Stimulated activated naive B cell treated with anti-CD40 and anti-IgM and Interleukin-4, amounts not matched to agents 10 μg/mL and 1 μg/mL and 100 μg/mL, for 72 hours (primary cell): ENCODE results near the gene SLC25A29.

Source experiments
- ATAC-seq, 2 donors: fragments of 150-1000 bp; cut with Tn5 transposase; replicated peaks; 2 replicates each; pipeline ENCODE4 v1.10.0; 2021; ENCODE audit warnings: moderate library complexity in 1 of 2
- DNase-seq: peaks from one replicate; pipeline ENCODE4 v3.0.0; 2021
- H3K27ac Mint-ChIP-seq: one replicate; pipeline ENCODE4 v1.8.0; 2022; ENCODE audit warnings: mild to moderate bottlenecking, mixed read lengths
- H3K27me3 Mint-ChIP-seq, 2 donors: one replicate each; pipeline ENCODE4 v1.8.0; 2022; ENCODE audit warnings: mixed read lengths in 2 of 2
- H3K36me3 Mint-ChIP-seq, 2 donors: one replicate each; pipeline ENCODE4 v1.8.0; 2022; ENCODE audit warnings: mixed read lengths in 2 of 2, mild to moderate bottlenecking in 1 of 2
- H3K4me1 Mint-ChIP-seq, 2 donors: one replicate each; pipeline ENCODE4 v1.8.0; 2022; ENCODE audit warnings: mixed read lengths in 2 of 2, mild to moderate bottlenecking in 1 of 2
- H3K4me3 Mint-ChIP-seq, 2 donors: one replicate each; pipeline ENCODE4 v1.8.0; 2022; ENCODE audit warnings: mild to moderate bottlenecking in 2 of 2, mixed read lengths in 2 of 2, moderate library complexity in 1 of 2
- H3K9me3 Mint-ChIP-seq, 2 donors: one replicate each; pipeline ENCODE4 v1.8.0; 2022; ENCODE audit warnings: mixed read lengths in 2 of 2, mild to moderate bottlenecking in 1 of 2

Gene SLC25A29

GRCh38 chr14:100339766-100340422 is 33.6 kb upstream of the SLC25A29 start:
- no peaks in the 10 kb centered on the region for H3K9me3 Mint-ChIP-seq
- no peaks in the 10 kb centered on the region for H3K27me3 Mint-ChIP-seq
- DNase-seq (no peak), ATAC-seq (no peak)
- peak overlapping the region; percentile 96 for H3K27ac Mint-ChIP-seq
- H3K4me1 Mint-ChIP-seq = peaks cover 31 to 48% of the 10 kb centered on the region in 2 donors
- H3K4me3 Mint-ChIP-seq = peak overlapping the region; percentile 50 to 62
- H3K36me3 Mint-ChIP-seq = peaks cover 63 to 84% of the 10 kb centered on the region in 2 donors

- Mint-ChIP-seq H3K27me3 (no peaks in the 10 kb centered on the region), H3K4me3 (no peak overlapping the region), H3K4me1 (peaks cover 23 to 26% of the 10 kb centered on the region in 2 donors), H3K36me3 (peaks cover 64 to 85% of the 10 kb centered on the region in 2 donors), H3K9me3 (no peaks in the 10 kb centered on the region), H3K27ac (peak overlapping the region; percentile 77)
- DNase-seq (no peak), ATAC-seq (no peak)
Measured at GRCh38 chr14:100336618-100337530, 30.6 kb upstream of the SLC25A29 start.

- Mint-ChIP-seq H3K27me3 (no peaks in the 10 kb centered on the region), H3K4me3 (no peak overlapping the region), H3K9me3 (no peaks in the 10 kb centered on the region), H3K4me1 (peaks cover 11 to 12% of the 10 kb centered on the region in 2 donors), H3K36me3 (peaks cover 59 to 74% of the 10 kb centered on the region in 2 donors), H3K27ac (no peak overlapping the region)
- DNase-seq (no peak), ATAC-seq (no peak)
Measured at GRCh38 chr14:100334904-100335303, 28.7 kb upstream of the SLC25A29 start.

- no peak for ATAC-seq
- DNase-seq = no peak
- H3K4me3 Mint-ChIP-seq = no peak overlapping the region
- H3K9me3 Mint-ChIP-seq = no peaks in the 10 kb centered on the region
- peaks cover 6 to 9% of the 10 kb centered on the region in 2 donors for H3K4me1 Mint-ChIP-seq
- H3K36me3 Mint-ChIP-seq = peaks cover 57 to 65% of the 10 kb centered on the region in 2 donors
- no peaks in the 10 kb centered on the region for H3K27me3 Mint-ChIP-seq
- H3K27ac Mint-ChIP-seq = peak overlapping the region; percentile 25
Measured at GRCh38 chr14:100333827-100334226, 27.6 kb upstream of the SLC25A29 start.

GRCh38 chr14:100333311-100333710 is 27.1 kb upstream of the SLC25A29 start:
- ATAC-seq (no peak), DNase-seq (no peak)
- Mint-ChIP-seq H3K4me3 (no peak overlapping the region), H3K9me3 (no peaks in the 10 kb centered on the region), H3K4me1 (peaks cover 6 to 9% of the 10 kb centered on the region in 2 donors), H3K27ac (peak overlapping the region; percentile 67), H3K27me3 (no peaks in the 10 kb centered on the region), H3K36me3 (peaks cover 57 to 61% of the 10 kb centered on the region in 2 donors)

- Mint-ChIP-seq H3K36me3 (peaks cover 55% of the 10 kb centered on the region in 2 donors), H3K4me1 (peaks cover 6 to 9% of the 10 kb centered on the region in 2 donors), H3K9me3 (no peaks in the 10 kb centered on the region), H3K27me3 (no peaks in the 10 kb centered on the region), H3K4me3 (no peak overlapping the region), H3K27ac (peak overlapping the region; percentile 84)
- ATAC-seq = peak; percentile 49 to 64
- DNase-seq = no peak
Measured at GRCh38 chr14:100332797-100333196, 26.6 kb upstream of the SLC25A29 start.

GRCh38 chr14:100332071-100332639 is 25.9 kb upstream of the SLC25A29 start:
- H3K4me3 Mint-ChIP-seq = peak overlapping the region in 1 of 2 donors; percentile 18
- H3K9me3 Mint-ChIP-seq = no peaks in the 10 kb centered on the region
- peaks cover 6 to 7% of the 10 kb centered on the region in 2 donors for H3K4me1 Mint-ChIP-seq
- no peaks in the 10 kb centered on the region for H3K27me3 Mint-ChIP-seq
- H3K27ac Mint-ChIP-seq = peak overlapping the region; percentile 84
- peaks cover 49 to 51% of the 10 kb centered on the region in 2 donors for H3K36me3 Mint-ChIP-seq
- no peak for DNase-seq
- peak in 1 of 2 donors; percentile 7 for ATAC-seq

- H3K4me1 Mint-ChIP-seq = peaks cover 6% of the 10 kb centered on the region in 2 donors
- ATAC-seq (no peak), DNase-seq (no peak)
- H3K36me3 Mint-ChIP-seq = peaks cover 35 to 40% of the 10 kb centered on the region in 2 donors
- H3K27me3 Mint-ChIP-seq = no peaks in the 10 kb centered on the region
- no peak overlapping the region for H3K4me3 Mint-ChIP-seq
- H3K27ac Mint-ChIP-seq = no peak overlapping the region
- H3K9me3 Mint-ChIP-seq = no peaks in the 10 kb centered on the region
Measured at GRCh38 chr14:100330388-100330931, 24.2 kb upstream of the SLC25A29 start.

- DNase-seq = no peak
- Mint-ChIP-seq H3K4me3 (no peak overlapping the region), H3K27ac (no peak overlapping the region), H3K4me1 (peaks cover 6% of the 10 kb centered on the region in 2 donors), H3K9me3 (no peaks in the 10 kb centered on the region), H3K27me3 (no peaks in the 10 kb centered on the region), H3K36me3 (peaks cover 33 to 35% of the 10 kb centered on the region in 2 donors)
- ATAC-seq = no peak
Measured at GRCh38 chr14:100330007-100330344, 23.7 kb upstream of the SLC25A29 start.

GRCh38 chr14:100329233-100330006 is 23.2 kb upstream of the SLC25A29 start:
- Mint-ChIP-seq H3K4me3 (no peak overlapping the region), H3K4me1 (peaks cover 6% of the 10 kb centered on the region in 2 donors), H3K27ac (peak overlapping the region; percentile 81), H3K36me3 (peaks cover 27 to 30% of the 10 kb centered on the region in 2 donors), H3K27me3 (no peaks in the 10 kb centered on the region), H3K9me3 (no peaks in the 10 kb centered on the region)
- no peak for DNase-seq
- ATAC-seq = no peak

- no peak overlapping the region for H3K4me3 Mint-ChIP-seq
- no peak for ATAC-seq
- no peaks in the 10 kb centered on the region for H3K27me3 Mint-ChIP-seq
- peaks cover 19 to 23% of the 10 kb centered on the region in 2 donors for H3K36me3 Mint-ChIP-seq
- DNase-seq = no peak
- peaks cover 3 to 6% of the 10 kb centered on the region in 2 donors for H3K4me1 Mint-ChIP-seq
- H3K27ac Mint-ChIP-seq = peak overlapping the region; percentile 81
- H3K9me3 Mint-ChIP-seq = no peaks in the 10 kb centered on the region
Measured at GRCh38 chr14:100328495-100329163, 22.4 kb upstream of the SLC25A29 start.

- Mint-ChIP-seq H3K9me3 (no peaks in the 10 kb centered on the region), H3K4me3 (no peak overlapping the region), H3K27ac (no peak overlapping the region), H3K4me1 (peaks cover 0 to 6% of the 10 kb centered on the region in 2 donors), H3K27me3 (no peaks in the 10 kb centered on the region), H3K36me3 (peaks cover 10 to 16% of the 10 kb centered on the region in 2 donors)
- DNase-seq (no peak), ATAC-seq (no peak)
Measured at GRCh38 chr14:100327128-100327527, 20.9 kb upstream of the SLC25A29 start.

- ATAC-seq (no peak), DNase-seq (no peak)
- Mint-ChIP-seq H3K36me3 (peaks cover under 1 to 8% of the 10 kb centered on the region in 2 donors), H3K27ac (no peak overlapping the region), H3K4me3 (no peak overlapping the region), H3K27me3 (no peaks in the 10 kb centered on the region), H3K4me1 (peaks cover 0 to under 1% of the 10 kb centered on the region in 2 donors), H3K9me3 (no peaks in the 10 kb centered on the region)
Measured at GRCh38 chr14:100325958-100326357, 19.7 kb upstream of the SLC25A29 start.
